GM12878 (cell line): ENCODE measurements around the gene ZNF628. TPM values are rescaled to one million over a fixed set of nuclear protein-coding genes. Genes with fewer than 3 reads are reported as not detected.
A peak's percentile ranks its signal among the peaks of the same experiment; 100 is the strongest.
"Not testable (repeated sequence)": the region's sequence is repeated elsewhere in the genome, so short reads cannot be mapped to it uniquely, and the experiment has no call there.

Source experiments
- ATAC-seq: fragments of 200-7000 bp; cut with Tn5 transposase; 3 replicates; pipeline ENCODE4 v1.9.1; 2020; ENCODE audit warnings: mild to moderate bottlenecking, moderate library complexity
- BruUV-seq: library from RNA; stranded (reverse); fragments of 400-500 nt; replicated peaks from 2 replicates; lab custom pipeline; 2021; lab: Mats Ljungman, UMichigan
- CTCF ChIA-PET: fragments of 300-600 bp; sonication (Branson Sonifier 250); formaldehyde crosslinking; extraction: SDS; loops from one replicate; lab custom pipeline; 2021; ENCODE audit warnings: inconsistent platforms; lab: Yijun Ruan, JAX
- POLR2A ChIA-PET: fragments of 350-600 bp; formaldehyde crosslinking; extraction: SDS; loops from one replicate; lab custom pipeline; 2021; ENCODE audit warnings: inconsistent platforms; lab: Charles Lee
- RAD21 ChIA-PET: fragments of 300-600 bp; sonication (Branson Sonifier 250); formaldehyde crosslinking; loops from one replicate; lab custom pipeline; 2023; ENCODE audit warnings: antibody characterized with exemption; ENCODE audit not compliant: unreplicated experiment; lab: Charles Lee
- SMC1A ChIA-PET: fragments of 300-600 bp; sonication (Branson Sonifier 250); formaldehyde crosslinking; loops from one replicate; lab custom pipeline; 2023; ENCODE audit not compliant: unreplicated experiment, uncharacterized antibody; lab: Charles Lee
- DNase-seq: peaks from one replicate; pipeline ENCODE4 v3.0.0-alpha.2; 2011; ENCODE audit warnings: low read depth, low spot score
- FAIRE-seq: peaks from 3 replicates; lab custom pipeline; 2011; peaks lifted over from hg19 to GRCh38; lab: Jason Lieb, UNC
- H2AFZ ChIP-seq: 2 replicates; pipeline ENCODE4 v1.6.0; 2011; ENCODE audit warnings: low read depth, low read length, control low read depth; ENCODE audit not compliant: control insufficient read depth
- H3K27ac ChIP-seq: 2 replicates; pipeline ENCODE4 v1.5.1; 2011; ENCODE audit warnings: control low read depth; ENCODE audit not compliant: control insufficient read depth, insufficient read depth
- H3K27me3 ChIP-seq, 2 experiments: replicated peaks in 1 of 2; 2 replicates each; pipeline versions ENCODE4 v1.6.0 to v1.6.1; 2011; ENCODE audit warnings: low read length in 1 of 2; ENCODE audit not compliant: control insufficient read depth in 2 of 2, insufficient read depth in 2 of 2
- H3K36me3 ChIP-seq, 2 experiments: 2 replicates each; pipeline ENCODE4 v1.5.1; 2011; ENCODE audit warnings: low read length in 1 of 2; ENCODE audit not compliant: control insufficient read depth in 2 of 2, insufficient read depth in 2 of 2
- H3K4me1 ChIP-seq: 2 replicates; pipeline ENCODE4 v1.6.1; 2011; ENCODE audit warnings: mild to moderate bottlenecking, low read length, moderate library complexity, mixed read lengths; ENCODE audit not compliant: control insufficient read depth, insufficient read depth
- H3K4me2 ChIP-seq: 2 replicates; pipeline ENCODE4 v1.6.0; 2011; ENCODE audit warnings: control low read depth; ENCODE audit not compliant: control insufficient read depth, insufficient read depth
- H3K4me3 ChIP-seq: fragments of 200-600 bp; sonication (generic); 2 replicates; pipeline ENCODE4 v1.5.1; 2016
- H3K79me2 ChIP-seq: 2 replicates; pipeline ENCODE4 v1.6.0; 2011; ENCODE audit warnings: low read length; ENCODE audit not compliant: control insufficient read depth, insufficient read depth
- H3K9ac ChIP-seq: 2 replicates; pipeline ENCODE4 v1.8.0; 2011; ENCODE audit warnings: low read length, control low read depth, mixed read lengths; ENCODE audit not compliant: control insufficient read depth, insufficient read depth
- H3K9me3 ChIP-seq: replicated peaks from 3 replicates; pipeline ENCODE4 v1.5.1; 2011; ENCODE audit warnings: mild to moderate bottlenecking, low read length; ENCODE audit not compliant: control insufficient read depth, insufficient read depth
- H4K20me1 ChIP-seq: 2 replicates; pipeline ENCODE4 v1.6.0; 2011; ENCODE audit not compliant: control insufficient read depth, insufficient read depth
- CEBPZ ChIP-seq: fragments of 150-350 bp; IDR thresholded peaks from 2 replicates; pipeline ENCODE4 v1.6.1; 2016; ENCODE audit warnings: low read depth, low read length
- NFYB ChIP-seq: IDR thresholded peaks from 2 replicates; pipeline ENCODE4 v1.6.1; 2011; ENCODE audit warnings: low read depth, mild to moderate bottlenecking, low read length, improper control_type of control experiment, moderate library complexity; ENCODE audit not compliant: insufficient read depth
- SMARCA5 ChIP-seq: fragments of 450-650 bp; IDR thresholded peaks from 2 replicates; pipeline ENCODE4 v1.6.1; 2017; ENCODE audit warnings: mild to moderate bottlenecking
- ZNF687 ChIP-seq: fragments of 450-650 bp; IDR thresholded peaks from 2 replicates; pipeline ENCODE4 v1.6.1; 2017; ENCODE audit warnings: mild to moderate bottlenecking, moderate library complexity
- WGBS: methylation state at CpG from one replicate; pipeline ENCODE4 v1.1.6; 2016; ENCODE audit warnings: low lambda C conversion rate; ENCODE audit not compliant: insufficient replicate concordance, insufficient coverage; ENCODE audit errors: missing lambda C conversion rate; 5-methylcytosine and 5-hydroxymethylcytosine counted together
- in situ Hi-C: fragments of 300-500 bp; cut with MboI; formaldehyde crosslinking; loops from 9 replicates; pipeline ENCODE4 v1.14.3; 2018; ENCODE audit warnings: mixed read lengths
- intact Hi-C: fragments of 100-400 bp; cut with micrococcal nuclease; formaldehyde crosslinking; loops from one replicate; pipeline ENCODE4 v1.14.2; 2022; ENCODE audit not compliant: unreplicated experiment
- polyA plus RNA-seq, 11 experiments: library from polyadenylated mRNA; depleted of rRNA in 4 of 11; unstranded in 6 of 11; stranded (reverse) in 5 of 11; fragments of >200 nt; fragmentation: Nextera tagmentation in 4 of 11; fragmentation: Illumina TruSeq in 1 of 11; extraction: Ambion mirVana in 4 of 11; extraction: Trizol in 1 of 11; gene quantifications; 1 replicate in 1 of 11; 2 replicates in 10 of 11; pipeline versions ENCODE4 v1.2.1 to v1.2.3, GENCODE V29; 2011 to 2016; ENCODE audit warnings: inconsistent platforms in 2 of 11, missing spikeins in 2 of 11, low read depth in 1 of 11
- total RNA-seq, 4 experiments: library from RNA; depleted of rRNA in 3 of 4; stranded (reverse); fragments of >200 nt in 3 of 4; fragmentation: Illumina TruSeq in 1 of 4; extraction: Trizol in 1 of 4; gene quantifications; 2 replicates each; pipeline versions ENCODE4 v1.2.1 to v1.2.3, GENCODE V29; 2013 to 2021

ZNF628 gene
- total and polyA plus RNA-seq, 10 of the 15 experiments (the other 5 are each of a cell fraction or from before 2014, with no cell fraction given), result 0.04 to 11.3 (median 1.6) TPM; not detected in 1

GRCh38 chr19:55447421-55448174 lies 28.8 kb upstream of the ZNF628 start:
- POLR2A ChIA-PET, result no interaction called here
- Histone ChIP-seq H3K9ac (no peak overlapping the region), H3K27me3 (peaks cover 0 to 1% of the 10 kb centered on the region in 2 experiments; a peak in 2 of 4 replicates), H3K4me3 (no peak overlapping the region), H3K36me3 (no peaks in the 10 kb centered on the region), H3K9me3 (no peaks in the 10 kb centered on the region), H3K4me2 (no peak overlapping the region), H3K79me2 (no peaks in the 10 kb centered on the region), H3K4me1 (no peaks in the 10 kb centered on the region), H2AFZ (no peak overlapping the region), H4K20me1 (no peaks in the 10 kb centered on the region), H3K27ac (no peak overlapping the region)
- RAD21 ChIA-PET, result no interaction called here
- FAIRE-seq (no peak), ATAC-seq (peak; percentile 42), DNase-seq (no peak)
- SMC1A ChIA-PET, result no interaction called here
- intact Hi-C loops (no loop called here), in situ Hi-C loops (no loop called here)
- CTCF ChIA-PET, result interaction anchor here (0.5 to 0.6 kb wide), 2 partner anchors 27 to 146 kb away, joined by 3 to 5 read pairs; no protein-coding TSS in a partner anchor
- TF ChIP-seq NFYB (no peak), CEBPZ (no peak), SMARCA5 (no peak), ZNF687 (no peak)
- 60% methylated on average over 15 of the region's 16 CpGs for WGBS
- BruUV-seq, result no TSS peak

GRCh38 chr19:55448175-55448490 lies 28.3 kb upstream of the ZNF628 start:
- H3K9me3 ChIP-seq, ATAC-seq, H3K27ac ChIP-seq, H3K27me3 ChIP-seq, POLR2A ChIA-PET, H4K20me1 ChIP-seq, H2AFZ ChIP-seq, H3K79me2 ChIP-seq, intact Hi-C loops, DNase-seq, H3K4me2 ChIP-seq, H3K4me3 ChIP-seq, H3K9ac ChIP-seq, in situ Hi-C loops, BruUV-seq, FAIRE-seq, RAD21 ChIA-PET, H3K4me1 ChIP-seq, SMC1A ChIA-PET, H3K36me3 ChIP-seq: not testable (repeated sequence)
- CTCF ChIA-PET, result interaction anchor here (0.5 kb wide), 1 partner anchor 147 kb away, joined by 5 read pairs; no protein-coding TSS in a partner anchor
- 96% methylated on average over 4 of the region's 5 CpGs for WGBS
